HAP-1 (cell line): ENCODE results near the gene KRT81.

ENCODE experiments used
- DNase-seq, 2 experiments: peaks; one replicate each; pipeline ENCODE4 v3.0.0-alpha.2; 2016 to 2020; ENCODE audit warnings: low spot score in 2 of 2
- H3K27me3 ChIP-seq: fragments of 250-450 bp; sonication (Bioruptor Pico); 2 replicates; pipeline ENCODE4 v1.5.1; 2020; ENCODE audit warnings: low read depth, mild to moderate bottlenecking, moderate library complexity
- H3K36me3 ChIP-seq: fragments of 250-450 bp; sonication (Bioruptor Pico); replicated peaks from 2 replicates; pipeline ENCODE4 v1.5.1; 2020; ENCODE audit warnings: mild to moderate bottlenecking
- H3K4me1 ChIP-seq: fragments of 250-450 bp; sonication (Bioruptor Pico); 2 replicates; pipeline ENCODE4 v1.5.1; 2020; ENCODE audit warnings: mild to moderate bottlenecking
- H3K4me3 ChIP-seq: fragments of 250-450 bp; sonication (Bioruptor Pico); 2 replicates; pipeline ENCODE4 v1.5.1; 2020; ENCODE audit warnings: mild to moderate bottlenecking, moderate library complexity
- H3K9me3 ChIP-seq: fragments of 250-450 bp; sonication (Bioruptor Pico); 2 replicates; pipeline ENCODE4 v1.5.1; 2020; ENCODE audit warnings: mild to moderate bottlenecking, moderate library complexity
- in situ Hi-C: fragments of 300-500 bp; cut with MboI; formaldehyde crosslinking; loops from 3 replicates; pipeline ENCODE4 v1.14.3; 2020; ENCODE audit warnings: low sequenced_read_pairs, inconsistent platforms, mixed read lengths

The KRT81 gene

GRCh38 chr12:52291267-52291935 is at the start of gene KRT81:
Gene KRT81 (minus strand): TSS chr12:52291534. CDS start chr12:52291465, 69 bp downstream.
- H3K36me3 ChIP-seq: no peaks in the 10 kb centered on the region
- H3K4me3 ChIP-seq: no peak within 1 kb of the TSS
- H3K9me3 ChIP-seq: no peaks in the 10 kb centered on the region
- DNase-seq: no peak
- H3K27me3 ChIP-seq: peaks cover 5% of the 10 kb centered on the region; the same call in 1 of the 2 replicates
- no peaks in the 10 kb centered on the region for H3K4me1 ChIP-seq
- in situ Hi-C loops: no loop called here

- in situ Hi-C loops: no loop called here
- H3K9me3 ChIP-seq: no peaks in the 10 kb centered on the region
- peaks cover 7% of the 10 kb centered on the region for H3K27me3 ChIP-seq
- no peaks in the 10 kb centered on the region for H3K36me3 ChIP-seq
- no peak overlapping the region for H3K4me3 ChIP-seq
- no peaks in the 10 kb centered on the region for H3K4me1 ChIP-seq
- DNase-seq: no peak
Measured at GRCh38 chr12:52338241-52338960, 47.1 kb upstream of the KRT81 start.

GRCh38 chr12:52337054-52337453 is 45.7 kb upstream of the KRT81 start:
- Histone ChIP-seq H3K9me3 (no peaks in the 10 kb centered on the region), H3K4me1 (no peaks in the 10 kb centered on the region), H3K4me3 (no peak overlapping the region), H3K36me3 (no peaks in the 10 kb centered on the region), H3K27me3 (peaks cover 10% of the 10 kb centered on the region)
- in situ Hi-C loops: no loop called here
- DNase-seq: no peak

- Histone ChIP-seq H3K27me3 (peaks cover 10% of the 10 kb centered on the region), H3K36me3 (no peaks in the 10 kb centered on the region), H3K4me3 (no peak overlapping the region), H3K4me1 (no peaks in the 10 kb centered on the region), H3K9me3 (no peaks in the 10 kb centered on the region)
- DNase-seq: no peak
- in situ Hi-C loops: no loop called here
Measured at GRCh38 chr12:52336641-52337040, 45.3 kb upstream of the KRT81 start.

GRCh38 chr12:52335598-52336262 is 44.4 kb upstream of the KRT81 start:
- no peaks in the 10 kb centered on the region for H3K9me3 ChIP-seq
- H3K36me3 ChIP-seq: no peaks in the 10 kb centered on the region
- H3K4me1 ChIP-seq: no peaks in the 10 kb centered on the region
- H3K27me3 ChIP-seq: peaks cover 13% of the 10 kb centered on the region
- in situ Hi-C loops: no loop called here
- no peak overlapping the region for H3K4me3 ChIP-seq
- no peak for DNase-seq

DNA sequence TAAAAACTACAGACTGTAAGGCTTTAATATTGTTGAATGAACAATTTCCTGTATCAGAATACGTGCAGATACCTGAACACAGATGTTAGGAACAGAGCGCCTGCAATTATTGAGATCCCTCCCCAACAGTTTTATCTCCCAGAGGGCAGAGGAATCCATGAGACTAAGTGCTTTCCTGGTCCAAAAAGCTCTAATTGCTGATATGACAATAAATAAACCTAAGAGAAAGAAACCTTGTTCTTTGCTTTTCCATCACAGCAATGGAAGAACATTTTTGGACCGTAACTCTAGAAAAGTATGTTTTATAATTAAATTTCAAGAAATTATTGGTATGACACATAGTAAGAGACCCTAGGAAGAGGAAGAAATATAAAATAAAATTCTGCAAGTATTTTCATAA is 42.9 kb upstream of the KRT81 start:
- Histone ChIP-seq H3K27me3 (peaks cover 20% of the 10 kb centered on the region), H3K4me3 (no peak overlapping the region), H3K36me3 (no peaks in the 10 kb centered on the region), H3K4me1 (no peaks in the 10 kb centered on the region), H3K9me3 (no peaks in the 10 kb centered on the region)
- in situ Hi-C loops: no loop called here
- DNase-seq: no peak

DNA sequence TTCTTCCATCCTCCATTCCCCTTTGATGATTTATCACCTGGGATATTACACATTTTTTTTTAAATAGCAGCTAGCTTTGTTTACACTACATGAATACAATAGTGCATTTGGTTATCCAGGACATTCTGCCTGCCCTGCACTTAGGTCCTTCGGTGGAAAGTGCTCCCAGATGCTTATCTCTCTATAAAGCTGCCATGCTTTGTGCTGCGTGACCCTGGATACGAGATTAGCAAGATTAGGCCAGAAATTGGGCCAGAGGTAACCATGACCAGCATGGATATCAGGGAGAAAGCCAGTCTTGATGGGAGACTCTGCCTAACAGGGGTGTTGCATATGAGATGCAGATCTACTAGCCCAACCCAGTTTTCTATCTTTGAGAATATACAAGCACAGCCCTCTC is 42.0 kb upstream of the KRT81 start:
- no peak for DNase-seq
- no peak overlapping the region for H3K4me3 ChIP-seq

GRCh38 chr12:52332381-52332780 is 41.0 kb upstream of the KRT81 start:
- Histone ChIP-seq H3K9me3 (no peaks in the 10 kb centered on the region), H3K27me3 (peaks cover 17% of the 10 kb centered on the region), H3K4me3 (no peak overlapping the region), H3K36me3 (no peaks in the 10 kb centered on the region), H3K4me1 (no peaks in the 10 kb centered on the region)
- in situ Hi-C loops: no loop called here
- DNase-seq: no peak

More for the DNA sequence above, 42.0 kb upstream of the KRT81 start:
- Histone ChIP-seq H3K9me3 (no peaks in the 10 kb centered on the region), H3K4me1 (no peaks in the 10 kb centered on the region), H3K27me3 (peaks cover 21% of the 10 kb centered on the region; the same call in 1 of the 2 replicates), H3K36me3 (no peaks in the 10 kb centered on the region)
- in situ Hi-C loops: no loop called here

- H3K36me3 ChIP-seq: no peaks in the 10 kb centered on the region
- no peak overlapping the region for H3K4me3 ChIP-seq
- DNase-seq: no peak
- peaks cover 19% of the 10 kb centered on the region for H3K27me3 ChIP-seq
- H3K9me3 ChIP-seq: no peaks in the 10 kb centered on the region
- in situ Hi-C loops: no loop called here
- no peaks in the 10 kb centered on the region for H3K4me1 ChIP-seq
Measured at GRCh38 chr12:52331833-52332232, 40.5 kb upstream of the KRT81 start.

- no peaks in the 10 kb centered on the region for H3K9me3 ChIP-seq
- no peaks in the 10 kb centered on the region for H3K4me1 ChIP-seq
- H3K27me3 ChIP-seq: peaks cover 27% of the 10 kb centered on the region
- no peak overlapping the region for H3K4me3 ChIP-seq
- H3K36me3 ChIP-seq: no peaks in the 10 kb centered on the region
- DNase-seq: no peak
- in situ Hi-C loops: no loop called here
Measured at GRCh38 chr12:52331039-52331438, 39.7 kb upstream of the KRT81 start.

GRCh38 chr12:52327830-52328500 is 36.6 kb upstream of the KRT81 start:
- no peaks in the 10 kb centered on the region for H3K9me3 ChIP-seq
- no peak for DNase-seq
- H3K4me3 ChIP-seq: no peak overlapping the region
- in situ Hi-C loops: loop anchor here (10.0 kb wide), 1 partner anchor 173 kb away; no protein-coding TSS in a partner anchor
- H3K36me3 ChIP-seq: no peaks in the 10 kb centered on the region
- peaks cover 37% of the 10 kb centered on the region for H3K27me3 ChIP-seq
- no peaks in the 10 kb centered on the region for H3K4me1 ChIP-seq

DNA sequence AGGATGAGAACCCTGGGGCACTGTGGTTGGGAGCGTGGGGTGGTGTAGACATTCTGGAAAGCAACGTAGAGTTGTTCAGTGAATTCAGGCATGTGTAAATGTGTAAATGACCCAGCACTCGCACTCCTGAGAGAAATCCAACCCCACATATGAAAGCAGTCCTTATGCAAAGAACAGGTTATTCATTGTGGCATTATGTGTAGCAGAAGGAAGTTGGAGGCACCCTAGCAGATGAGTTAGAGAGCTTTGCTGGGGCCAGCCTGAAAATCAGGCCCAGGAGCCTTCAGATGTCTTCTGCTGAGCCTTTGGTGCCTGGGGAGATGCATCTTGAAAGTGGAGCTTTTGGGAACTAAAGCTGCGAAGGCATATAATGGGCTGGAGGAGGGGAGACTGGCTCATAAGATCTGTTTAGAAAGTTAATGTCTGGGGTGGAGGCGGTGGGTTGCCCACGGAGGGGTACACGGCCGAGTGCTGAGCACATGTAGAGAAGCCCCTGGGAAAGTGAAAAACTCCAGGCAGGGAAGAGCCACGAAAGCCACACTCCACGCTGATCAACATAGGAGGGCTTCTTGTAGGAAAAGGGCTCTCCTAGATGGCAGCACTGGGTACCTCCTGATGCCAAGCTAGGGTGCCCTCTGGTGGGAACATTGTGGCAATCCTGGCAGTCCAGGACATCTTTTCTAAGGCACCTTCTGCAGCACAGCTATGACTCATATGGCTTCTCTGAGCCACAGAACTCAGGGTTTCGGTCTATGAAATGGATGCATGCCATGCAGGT is 35.9 kb upstream of the KRT81 start:
- H3K4me1 ChIP-seq: no peaks in the 10 kb centered on the region
- no peaks in the 10 kb centered on the region for H3K9me3 ChIP-seq
- H3K36me3 ChIP-seq: no peaks in the 10 kb centered on the region
- peak; percentile 31 to 72 for DNase-seq
- no peak overlapping the region for H3K4me3 ChIP-seq
- H3K27me3 ChIP-seq: peaks cover 34% of the 10 kb centered on the region
- in situ Hi-C loops: loop anchor here (10.0 kb wide), 1 partner anchor 172 kb away; no protein-coding TSS in a partner anchor

DNA sequence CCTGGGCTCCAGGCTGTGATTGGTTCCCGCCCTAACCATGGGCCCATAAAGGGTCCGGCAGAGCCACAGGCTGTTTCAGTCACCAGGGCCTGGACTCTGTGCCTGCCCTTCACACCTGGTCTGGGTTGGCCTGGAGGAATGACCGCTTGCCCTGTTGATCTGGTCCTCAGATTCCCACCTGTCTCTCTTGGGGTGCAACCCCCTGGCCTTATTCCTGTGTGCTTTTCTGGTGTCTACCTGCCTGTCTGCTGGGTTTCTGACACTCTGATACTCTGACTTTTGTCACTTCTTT is 32.8 kb upstream of the KRT81 start:
- H3K4me3 ChIP-seq: no peak overlapping the region
- peaks cover 32% of the 10 kb centered on the region for H3K27me3 ChIP-seq
- no peaks in the 10 kb centered on the region for H3K36me3 ChIP-seq
- no peaks in the 10 kb centered on the region for H3K4me1 ChIP-seq
- in situ Hi-C loops: loop anchor here (10.0 kb wide), 1 partner anchor 169 kb away; no protein-coding TSS in a partner anchor
- no peak for DNase-seq
- H3K9me3 ChIP-seq: no peaks in the 10 kb centered on the region
